Esophagus squamous epithelium (tissue), 5 donors: Measurements from ENCODE around the gene KIF1A. TPM values are rescaled to one million over a fixed set of nuclear protein-coding genes. Genes with fewer than 3 reads are reported as not detected.

Experiments used
- DNase-seq: peaks from one replicate; lab custom pipeline; 2025; lab: John Stamatoyannopoulos, UW
- H3K27ac ChIP-seq, 4 donors: fragments of 200-600 bp; sonication (generic); one replicate each; pipeline ENCODE4 v1.5.1; 2016 to 2019; ENCODE audit warnings: mild to moderate bottlenecking in 1 of 4
- H3K27me3 ChIP-seq, 4 donors: fragments of 200-600 bp; sonication (generic); 1 replicate in 3 of 4; 2 replicates in 1 of 4; pipeline versions ENCODE4 v1.5.1 to v1.6.0; 2017 to 2021; ENCODE audit warnings: antibody characterized with exemption in 1 of 4
- H3K36me3 ChIP-seq, 3 donors: fragments of 200-600 bp; sonication (generic); one replicate each; pipeline ENCODE4 v1.5.1; 2016 to 2019
- H3K4me1 ChIP-seq, 3 donors: fragments of 200-600 bp; sonication (generic); one replicate each; pipeline ENCODE4 v1.5.1; 2017 to 2019
- H3K4me3 ChIP-seq, 4 donors: fragments of 200-600 bp; sonication (generic); 1 replicate in 3 of 4; 2 replicates in 1 of 4; pipeline ENCODE4 v1.5.1; 2016 to 2019; ENCODE audit warnings: mild to moderate bottlenecking in 2 of 4, moderate library complexity in 1 of 4
- H3K9me3 ChIP-seq, 3 donors: fragments of 200-600 bp; sonication (generic); one replicate each; pipeline ENCODE4 v1.5.1; 2016 to 2019
- CTCF ChIP-seq, 6 experiments: fragments of 450-650 bp in 4 of 6; fragments of 200-600 bp in 2 of 6; sonication (generic) in 2 of 6; IDR thresholded peaks; one replicate each; pipeline ENCODE4 v1.5.1; 2016 to 2019; ENCODE audit warnings: antibody characterized with exemption in 6 of 6, mild to moderate bottlenecking in 4 of 6, moderate library complexity in 4 of 6
- POLR2A ChIP-seq, 4 donors: fragments of 450-650 bp; IDR thresholded peaks; one replicate each; pipeline ENCODE4 v1.6.1; 2017; ENCODE audit warnings: antibody characterized with exemption in 4 of 4, mild to moderate bottlenecking in 4 of 4, moderate library complexity in 3 of 4
- WGBS, 2 donors: methylation state at CpG; one replicate each; pipeline ENCODE4 v1.1.5; 2018; 5-methylcytosine and 5-hydroxymethylcytosine counted together
- intact Hi-C: fragments of 100-400 bp; cut with DNase I; formaldehyde crosslinking; loops from one replicate; pipeline ENCODE4 v1.15.0; 2022
- total RNA-seq, 4 donors: library from RNA; depleted of rRNA; stranded (reverse); fragments of >200 nt; gene quantifications; one replicate each; pipeline ENCODE4 v1.1.0, GENCODE V29; 2016
- donor health status: DM: yes; HTN: yes; CAD: no.

Gene KIF1A
- total RNA-seq, 4 donors from 2014 or later, result 0.15 TPM; not detected in 3

GRCh38 chr2:240821429-240821778 lies 1.4 kb upstream of the KIF1A start:
- H3K4me1 ChIP-seq, result peaks cover 11 to 30% (median 29%) of the 10 kb centered on the region in 3 donors
- H3K4me3 ChIP-seq, result no peak overlapping the region
- peaks cover 19 to 100% (median 23%) of the 10 kb centered on the region in 4 donors for H3K27me3 ChIP-seq
- H3K27ac ChIP-seq, result no peak overlapping the region
- H3K9me3 ChIP-seq, result peaks cover 0 to 6% (median 0%) of the 10 kb centered on the region in 3 donors
- no peaks in the 10 kb centered on the region for H3K36me3 ChIP-seq
- TF ChIP-seq CTCF (IDR thresholded peaks at IDR 0.05) (no peak), POLR2A (IDR thresholded peaks at IDR 0.05) (no peak)
- no peak for DNase-seq
- intact Hi-C loops, result no loop called here
- 13% methylated on average over 5 to 6 of the region's 7 CpGs for WGBS, 2 donors

GRCh38 chr2:240820607-240821428 lies 799 bp upstream of the KIF1A start:
- WGBS, 2 donors, result 0 to 4% methylated on average over 6 to 11 of the region's 64 CpGs
- Histone ChIP-seq H3K9me3 (peaks cover 0 to 6% (median 0%) of the 10 kb centered on the region in 3 donors), H3K4me1 (peaks cover 11 to 30% (median 29%) of the 10 kb centered on the region in 3 donors), H3K27ac (no peak overlapping the region), H3K4me3 (peak overlapping the region in 2 of 4 donors; percentile 37 to 47), H3K27me3 (peaks cover 19 to 97% (median 23%) of the 10 kb centered on the region in 4 donors), H3K36me3 (no peaks in the 10 kb centered on the region)
- TF ChIP-seq POLR2A (IDR thresholded peaks at IDR 0.05) (no peak), CTCF (IDR thresholded peaks at IDR 0.05) (no peak)
- DNase-seq, result no peak
- intact Hi-C loops, result no loop called here

- DNase-seq, result no peak
- no CpG with 5 or more reads among the region's 81 CpGs for WGBS, 2 donors
- intact Hi-C loops, result no loop called here
- Histone ChIP-seq H3K4me1 (peaks cover 11 to 30% (median 29%) of the 10 kb centered on the region in 3 donors), H3K36me3 (no peaks in the 10 kb centered on the region), H3K27me3 (peaks cover 16 to 91% (median 23%) of the 10 kb centered on the region in 4 donors), H3K9me3 (peaks cover 0 to 10% (median 0%) of the 10 kb centered on the region in 3 donors), H3K27ac (no peak overlapping the region), H3K4me3 (peak overlapping the region in 2 of 4 donors; percentile 37 to 47)
- TF ChIP-seq POLR2A (IDR thresholded peaks at IDR 0.05) (no peak), CTCF (IDR thresholded peaks at IDR 0.05) (no peak)
These were observed 727 bp downstream of the KIF1A start for GRCh38 chr2:240819126-240819857.

GRCh38 chr2:240818293-240819125 lies 1.5 kb downstream of the KIF1A start:
- Histone ChIP-seq H3K27me3 (peaks cover 16 to 87% (median 23%) of the 10 kb centered on the region in 4 donors), H3K9me3 (peaks cover 0 to 9% (median 0%) of the 10 kb centered on the region in 3 donors), H3K4me3 (peak overlapping the region in 2 of 4 donors; percentile 37 to 47), H3K27ac (no peak overlapping the region), H3K4me1 (peaks cover 11 to 30% (median 29%) of the 10 kb centered on the region in 3 donors), H3K36me3 (no peaks in the 10 kb centered on the region)
- no peak for DNase-seq
- 70 to 77% methylated on average over 4 to 8 of the region's 48 CpGs for WGBS, 2 donors
- no peak for TF ChIP-seq CTCF (IDR thresholded peaks at IDR 0.05)
- no peak for TF ChIP-seq POLR2A (IDR thresholded peaks at IDR 0.05)
- intact Hi-C loops, result no loop called here
